ENCODE measurements around the gene KCNH8. TPM values are rescaled to one million over a fixed set of nuclear protein-coding genes. Genes with fewer than 3 reads are reported as not detected.
"Not testable (repeated sequence)": the region's sequence is repeated elsewhere in the genome, so short reads cannot be mapped to it uniquely, and the experiment has no call there.

KCNH8 gene
- total RNA-seq (2021; ENCODE audit: unreplicated experiment) (not detected), Bru-seq, nascent RNA (percentile 3 among the genes with signal in this experiment), BruChase-seq, experiment 1, labeled RNA remaining after a 2-hour chase (percentile 4 among the genes with signal in this experiment), BruChase-seq, experiment 2, labeled RNA remaining after a 6-hour chase (not detected)
- not detected for polyA plus RNA-seq (2012; ENCODE audit: insufficient read length)
- long read RNA-seq: 0 reads

DNA sequence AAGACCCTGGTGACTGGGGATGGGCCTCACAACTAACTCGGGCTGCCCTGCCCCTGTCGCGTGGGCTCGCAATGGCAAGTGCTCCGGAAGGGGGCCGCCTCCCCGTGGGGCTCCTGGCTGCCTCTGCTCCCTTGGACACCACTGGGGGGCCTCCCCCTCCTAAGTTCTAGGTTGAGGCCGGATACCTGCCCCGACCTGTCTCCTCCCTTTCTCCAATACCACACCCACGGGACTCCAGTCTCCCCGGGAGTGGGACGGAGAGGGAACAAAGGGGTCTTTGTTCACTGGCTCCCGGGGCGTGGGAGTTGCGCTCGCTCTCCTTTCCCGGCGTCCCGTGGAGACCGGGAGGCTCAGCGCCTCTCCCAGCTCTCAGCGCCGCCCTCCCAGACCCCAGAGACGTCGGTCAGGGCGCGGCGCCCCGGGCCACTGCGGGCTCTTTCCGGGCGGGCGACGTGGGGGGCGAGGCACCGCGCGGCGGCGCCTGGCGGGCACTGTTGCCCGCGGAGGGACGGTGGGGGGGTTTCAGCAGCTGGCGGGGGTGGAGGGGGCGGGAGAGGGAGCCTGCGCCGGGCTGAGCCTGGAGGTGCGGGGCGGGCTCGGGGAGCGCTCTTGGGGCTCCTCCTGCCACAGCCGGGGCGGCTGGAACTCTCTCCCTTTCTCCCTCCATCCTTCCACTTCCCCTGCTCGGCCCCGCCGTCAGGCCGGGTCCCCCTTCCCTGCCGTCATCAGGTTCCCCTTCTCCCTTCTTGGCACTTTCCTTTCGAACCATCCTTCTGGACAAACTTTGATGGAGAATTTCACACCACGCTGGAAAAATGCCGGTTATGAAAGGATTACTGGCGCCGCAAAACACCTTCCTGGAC, at the start of gene KCNH8:
Gene KCNH8, plus strand, starts transcription at position 606 of the 863 bp plus-strand sequence. Its CDS starts 210 bp downstream, at position 816.
- Histone ChIP-seq H3K36me3 (ENCODE audit: control insufficient read depth, insufficient read depth, low read length) (no peaks in the 10 kb centered on the region), H3K27me3 (ENCODE audit: control insufficient read depth, insufficient read depth, low read length) (peaks cover 10% of the 10 kb centered on the region; the same call in 1 of the 2 replicates), H3K27ac (ENCODE audit: low read length) (no peak within 1 kb of the TSS), H3K4me1 (ENCODE audit: control insufficient read depth, insufficient read depth, low read length) (peaks cover 4% of the 10 kb centered on the region; the same call in 1 of the 2 replicates), H3K4me3 (ENCODE audit: low read depth in 2 of 2, low read length in 2 of 2) (peak within 1 kb of the TSS; percentile 45 to 67), H3K9me3 (ENCODE audit: control insufficient read depth, insufficient read depth, low read depth, low read length) (no peaks in the 10 kb centered on the region)
- ChIA-PET POLR2A (no interaction called here), CTCF (no interaction called here)
- BruUV-seq (replicated peaks): no TSS peak
- intact Hi-C loops (cut with micrococcal nuclease; ENCODE audit: unreplicated experiment) (no loop called here), in situ Hi-C loops (cut with HindIII; ENCODE audit: low pct_unique_long_range_greater_than_20kb, low sequenced_read_pairs) (no loop called here)
- DNase-seq (ENCODE audit: low read depth, low spot score) (no peak), ATAC-seq (no peak)
- TF ChIP-seq TCF7L2 (IDR thresholded peaks at IDR 0.05; ENCODE audit: low read depth, low read length) (no peak), POLR2AphosphoS5 (IDR thresholded peaks at IDR 0.05; ENCODE audit: low read depth, low read length) (no peak), SIN3A (IDR thresholded peaks at IDR 0.05; ENCODE audit: borderline replicate concordance, insufficient read depth, low read depth, low read length) (no peak)
- TF ChIP-seq, protein P1, sequence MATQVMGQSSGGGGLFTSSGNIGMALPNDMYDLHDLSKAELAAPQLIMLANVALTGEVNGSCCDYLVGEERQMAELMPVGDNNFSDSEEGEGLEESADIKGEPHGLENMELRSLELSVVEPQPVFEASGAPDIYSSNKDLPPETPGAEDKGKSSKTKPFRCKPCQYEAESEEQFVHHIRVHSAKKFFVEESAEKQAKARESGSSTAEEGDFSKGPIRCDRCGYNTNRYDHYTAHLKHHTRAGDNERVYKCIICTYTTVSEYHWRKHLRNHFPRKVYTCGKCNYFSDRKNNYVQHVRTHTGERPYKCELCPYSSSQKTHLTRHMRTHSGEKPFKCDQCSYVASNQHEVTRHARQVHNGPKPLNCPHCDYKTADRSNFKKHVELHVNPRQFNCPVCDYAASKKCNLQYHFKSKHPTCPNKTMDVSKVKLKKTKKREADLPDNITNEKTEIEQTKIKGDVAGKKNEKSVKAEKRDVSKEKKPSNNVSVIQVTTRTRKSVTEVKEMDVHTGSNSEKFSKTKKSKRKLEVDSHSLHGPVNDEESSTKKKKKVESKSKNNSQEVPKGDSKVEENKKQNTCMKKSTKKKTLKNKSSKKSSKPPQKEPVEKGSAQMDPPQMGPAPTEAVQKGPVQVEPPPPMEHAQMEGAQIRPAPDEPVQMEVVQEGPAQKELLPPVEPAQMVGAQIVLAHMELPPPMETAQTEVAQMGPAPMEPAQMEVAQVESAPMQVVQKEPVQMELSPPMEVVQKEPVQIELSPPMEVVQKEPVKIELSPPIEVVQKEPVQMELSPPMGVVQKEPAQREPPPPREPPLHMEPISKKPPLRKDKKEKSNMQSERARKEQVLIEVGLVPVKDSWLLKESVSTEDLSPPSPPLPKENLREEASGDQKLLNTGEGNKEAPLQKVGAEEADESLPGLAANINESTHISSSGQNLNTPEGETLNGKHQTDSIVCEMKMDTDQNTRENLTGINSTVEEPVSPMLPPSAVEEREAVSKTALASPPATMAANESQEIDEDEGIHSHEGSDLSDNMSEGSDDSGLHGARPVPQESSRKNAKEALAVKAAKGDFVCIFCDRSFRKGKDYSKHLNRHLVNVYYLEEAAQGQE (IDR thresholded peaks at IDR 0.05; ENCODE audit: insufficient read depth in 1 of 2, low read depth in 2 of 2, low read length in 1 of 2): no peak
- TF ChIP-seq, protein P2, sequence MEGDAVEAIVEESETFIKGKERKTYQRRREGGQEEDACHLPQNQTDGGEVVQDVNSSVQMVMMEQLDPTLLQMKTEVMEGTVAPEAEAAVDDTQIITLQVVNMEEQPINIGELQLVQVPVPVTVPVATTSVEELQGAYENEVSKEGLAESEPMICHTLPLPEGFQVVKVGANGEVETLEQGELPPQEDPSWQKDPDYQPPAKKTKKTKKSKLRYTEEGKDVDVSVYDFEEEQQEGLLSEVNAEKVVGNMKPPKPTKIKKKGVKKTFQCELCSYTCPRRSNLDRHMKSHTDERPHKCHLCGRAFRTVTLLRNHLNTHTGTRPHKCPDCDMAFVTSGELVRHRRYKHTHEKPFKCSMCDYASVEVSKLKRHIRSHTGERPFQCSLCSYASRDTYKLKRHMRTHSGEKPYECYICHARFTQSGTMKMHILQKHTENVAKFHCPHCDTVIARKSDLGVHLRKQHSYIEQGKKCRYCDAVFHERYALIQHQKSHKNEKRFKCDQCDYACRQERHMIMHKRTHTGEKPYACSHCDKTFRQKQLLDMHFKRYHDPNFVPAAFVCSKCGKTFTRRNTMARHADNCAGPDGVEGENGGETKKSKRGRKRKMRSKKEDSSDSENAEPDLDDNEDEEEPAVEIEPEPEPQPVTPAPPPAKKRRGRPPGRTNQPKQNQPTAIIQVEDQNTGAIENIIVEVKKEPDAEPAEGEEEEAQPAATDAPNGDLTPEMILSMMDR (IDR thresholded peaks at IDR 0.05): no peak

DNA sequence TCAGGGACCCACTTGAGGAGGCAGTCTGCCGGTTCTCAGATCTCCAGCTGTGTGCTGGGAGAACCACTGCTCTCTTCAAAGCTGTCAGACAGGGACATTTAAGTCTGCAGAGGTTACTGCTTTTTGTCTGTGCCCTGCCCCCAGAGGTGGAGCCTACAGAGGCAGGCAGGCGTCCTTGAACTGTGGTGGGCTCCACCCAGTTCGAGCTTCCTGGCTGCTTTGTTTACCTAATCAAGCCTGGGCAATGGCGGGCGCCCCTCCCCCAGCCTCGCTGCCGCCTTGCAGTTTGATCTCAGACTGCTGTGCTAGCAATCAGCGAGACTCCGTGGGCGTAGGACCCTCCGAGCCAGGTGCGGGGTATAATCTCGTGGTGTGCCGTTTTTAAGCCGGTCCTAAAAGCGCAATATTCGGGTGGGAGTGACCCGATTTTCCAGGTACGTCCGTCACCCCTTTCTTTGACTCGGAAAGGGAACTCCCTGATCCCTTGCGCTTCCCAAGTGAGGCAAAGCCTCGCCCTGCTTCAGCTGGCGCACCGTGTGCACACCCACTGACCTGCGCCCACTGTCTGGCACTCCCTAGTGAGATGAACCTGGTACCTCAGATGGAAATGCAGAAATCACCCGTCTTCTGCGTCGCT, 45.5 kb upstream of the KCNH8 start:
- BruUV-seq (replicated peaks); H3K27ac ChIP-seq (ENCODE audit: low read length); intact Hi-C loops (cut with micrococcal nuclease; ENCODE audit: unreplicated experiment); H3K9me3 ChIP-seq (ENCODE audit: control insufficient read depth, insufficient read depth, low read depth, low read length); H3K36me3 ChIP-seq (ENCODE audit: control insufficient read depth, insufficient read depth, low read length); DNase-seq (ENCODE audit: low read depth, low spot score); CTCF ChIA-PET; H3K4me3 ChIP-seq (ENCODE audit: low read depth in 2 of 2, low read length in 2 of 2); in situ Hi-C loops (cut with HindIII; ENCODE audit: low pct_unique_long_range_greater_than_20kb, low sequenced_read_pairs); H3K4me1 ChIP-seq (ENCODE audit: control insufficient read depth, insufficient read depth, low read length); ATAC-seq; H3K27me3 ChIP-seq (ENCODE audit: control insufficient read depth, insufficient read depth, low read length); POLR2A ChIA-PET: not testable (repeated sequence)

All from Panc1 (cell line).